GM12874 (cell line): ENCODE measurements around the gene MXI1.

Experiments used
- CTCF ChIP-seq: IDR thresholded peaks from 2 replicates; pipeline ENCODE4 v1.5.1; 2011; ENCODE audit warnings: low read depth, mild to moderate bottlenecking, control low read depth, low read length, moderate library complexity; ENCODE audit not compliant: insufficient read depth

MXI1 gene

GRCh38 chr10:110174201-110174600 is 33.2 kb upstream of the MXI1 start:
- no peak for TF ChIP-seq CTCF

- no peak for TF ChIP-seq CTCF
These were observed 32.6 kb upstream of the MXI1 start for GRCh38 chr10:110174816-110175215.

- TF ChIP-seq CTCF = no peak
These were observed 32.0 kb upstream of the MXI1 start for GRCh38 chr10:110175406-110175805.

GRCh38 chr10:110176141-110177030 is 31.0 kb upstream of the MXI1 start:
- no peak for TF ChIP-seq CTCF

- TF ChIP-seq CTCF = no peak
These were observed 28.2 kb upstream of the MXI1 start for GRCh38 chr10:110179220-110179619.

- TF ChIP-seq CTCF = no peak
These were observed 26.0 kb upstream of the MXI1 start for GRCh38 chr10:110181451-110181850.

GRCh38 chr10:110181911-110182310 is 25.5 kb upstream of the MXI1 start:
- no peak for TF ChIP-seq CTCF

GRCh38 chr10:110184398-110184797 is 23.0 kb upstream of the MXI1 start:
- no peak for TF ChIP-seq CTCF
